Panc1 (cell line): ENCODE measurements around the gene CST4.

Experiments
- POLR2AphosphoS5 ChIP-seq: IDR thresholded peaks from 2 replicates; pipeline ENCODE4 v1.6.1; 2012; ENCODE audit warnings: mild to moderate bottlenecking, low read depth, low read length, moderate library complexity
- TCF7L2 ChIP-seq: IDR thresholded peaks from 2 replicates; pipeline ENCODE4 v1.6.1; 2011; ENCODE audit warnings: mild to moderate bottlenecking, low read depth, low read length, inconsistent platforms
- TF ChIP-seq, protein P1 (sequence below): fragments of 450-650 bp; IDR thresholded peaks from 2 replicates; pipeline ENCODE4 v1.5.1; 2017; ENCODE audit warnings: mild to moderate bottlenecking

DNA sequence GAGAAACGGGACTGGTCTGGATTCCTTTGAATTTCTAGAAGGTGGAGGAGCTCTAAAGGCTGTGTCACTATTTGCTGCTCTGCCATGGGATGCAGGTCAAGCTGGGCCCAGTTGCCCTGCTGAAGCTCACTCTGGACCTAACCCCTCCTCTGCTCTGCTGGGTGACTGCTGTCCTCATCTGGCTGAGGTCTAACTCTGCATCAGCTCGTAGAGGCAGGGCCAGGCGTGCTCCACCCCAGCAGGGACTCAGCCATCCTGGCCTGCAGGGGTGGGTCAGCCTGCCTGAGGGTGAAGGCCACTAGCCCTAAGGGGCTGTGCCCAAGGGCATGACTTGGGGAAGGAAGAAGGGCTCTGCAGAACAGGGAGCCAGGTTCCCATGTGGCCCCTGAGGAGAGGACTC lies 852 bp downstream of the CST4 start:
- TF ChIP-seq, protein P1, sequence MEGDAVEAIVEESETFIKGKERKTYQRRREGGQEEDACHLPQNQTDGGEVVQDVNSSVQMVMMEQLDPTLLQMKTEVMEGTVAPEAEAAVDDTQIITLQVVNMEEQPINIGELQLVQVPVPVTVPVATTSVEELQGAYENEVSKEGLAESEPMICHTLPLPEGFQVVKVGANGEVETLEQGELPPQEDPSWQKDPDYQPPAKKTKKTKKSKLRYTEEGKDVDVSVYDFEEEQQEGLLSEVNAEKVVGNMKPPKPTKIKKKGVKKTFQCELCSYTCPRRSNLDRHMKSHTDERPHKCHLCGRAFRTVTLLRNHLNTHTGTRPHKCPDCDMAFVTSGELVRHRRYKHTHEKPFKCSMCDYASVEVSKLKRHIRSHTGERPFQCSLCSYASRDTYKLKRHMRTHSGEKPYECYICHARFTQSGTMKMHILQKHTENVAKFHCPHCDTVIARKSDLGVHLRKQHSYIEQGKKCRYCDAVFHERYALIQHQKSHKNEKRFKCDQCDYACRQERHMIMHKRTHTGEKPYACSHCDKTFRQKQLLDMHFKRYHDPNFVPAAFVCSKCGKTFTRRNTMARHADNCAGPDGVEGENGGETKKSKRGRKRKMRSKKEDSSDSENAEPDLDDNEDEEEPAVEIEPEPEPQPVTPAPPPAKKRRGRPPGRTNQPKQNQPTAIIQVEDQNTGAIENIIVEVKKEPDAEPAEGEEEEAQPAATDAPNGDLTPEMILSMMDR: no peak
- TF ChIP-seq POLR2AphosphoS5 (no peak), TCF7L2 (no peak)
